ENCODE data around the gene SLC25A22. TPM values are rescaled to one million over a fixed set of nuclear protein-coding genes. Genes with fewer than 3 reads are reported as not detected.

SLC25A22 gene
- total and polyA plus RNA-seq, 2 donors (not counting 1 experiment from before 2014, with no cell fraction given) = 9.9 to 10.4 TPM

- H3K36me3 ChIP-seq (ENCODE audit: control insufficient read depth, insufficient read depth, low read length) = peaks cover 45% of the 10 kb centered on the region
- TF ChIP-seq CTCF (conservative IDR thresholded peaks at IDR 0.05 in 1 of 2, IDR thresholded peaks at IDR 0.05 in 1 of 2; ENCODE audit: low read depth in 1 of 2, low read length in 2 of 2) = no peak
- TF ChIP-seq EZH2 (IDR thresholded peaks at IDR 0.05; ENCODE audit: low read length, missing control alignments) = no peak
- H3K79me2 ChIP-seq (ENCODE audit: control insufficient read depth, insufficient read depth, low read length) = peaks cover 72% of the 10 kb centered on the region
- peaks cover 3% of the 10 kb centered on the region for H4K20me1 ChIP-seq (ENCODE audit: control insufficient read depth, extremely low read depth, insufficient read depth, low read length)
- no peak overlapping the region for H3K4me3 ChIP-seq (replicated peaks in 1 of 4; ENCODE audit: control extremely low read depth in 1 of 4, insufficient read depth in 1 of 4, low read depth in 3 of 4, low read length in 4 of 4)
- no peak overlapping the region for H2AFZ ChIP-seq (ENCODE audit: low read length)
- DNase-seq (ENCODE audit: low read depth in 2 of 2) = no peak
- H3K27me3 ChIP-seq (ENCODE audit: control insufficient read depth, insufficient read depth, low read length) = no peaks in the 10 kb centered on the region
- no peak overlapping the region for H3K9ac ChIP-seq (ENCODE audit: insufficient read depth, low read length)
- no peak overlapping the region for H3K27ac ChIP-seq (ENCODE audit: insufficient read depth, low read length)
- no peaks in the 10 kb centered on the region for H3K9me3 ChIP-seq (ENCODE audit: control insufficient read depth, insufficient read depth, low read depth, low read length)
- H3K4me2 ChIP-seq (ENCODE audit: extremely low read depth, insufficient read depth, low read length) = no peak overlapping the region
- H3K4me1 ChIP-seq (ENCODE audit: control insufficient read depth, extremely low read depth, insufficient read depth, low read length) = peaks cover 34% of the 10 kb centered on the region
These were observed 38.6 kb upstream of the SLC25A22 start for GRCh38 chr11:836700-837099.

GRCh38 chr11:836274-836673, 38.2 kb upstream of the SLC25A22 start:
- Histone ChIP-seq H4K20me1 (ENCODE audit: control insufficient read depth, extremely low read depth, insufficient read depth, low read length) (peaks cover 3% of the 10 kb centered on the region), H3K9ac (ENCODE audit: insufficient read depth, low read length) (no peak overlapping the region), H3K27me3 (ENCODE audit: control insufficient read depth, insufficient read depth, low read length) (no peaks in the 10 kb centered on the region), H3K9me3 (ENCODE audit: control insufficient read depth, insufficient read depth, low read depth, low read length) (no peaks in the 10 kb centered on the region), H3K36me3 (ENCODE audit: control insufficient read depth, insufficient read depth, low read length) (peaks cover 45% of the 10 kb centered on the region), H3K4me3 (replicated peaks in 1 of 4; ENCODE audit: control extremely low read depth in 1 of 4, insufficient read depth in 1 of 4, low read depth in 3 of 4, low read length in 4 of 4) (no peak overlapping the region), H3K79me2 (ENCODE audit: control insufficient read depth, insufficient read depth, low read length) (peaks cover 68% of the 10 kb centered on the region), H3K4me1 (ENCODE audit: control insufficient read depth, extremely low read depth, insufficient read depth, low read length) (peaks cover 38% of the 10 kb centered on the region), H3K27ac (ENCODE audit: insufficient read depth, low read length) (no peak overlapping the region), H2AFZ (ENCODE audit: low read length) (no peak overlapping the region), H3K4me2 (ENCODE audit: extremely low read depth, insufficient read depth, low read length) (no peak overlapping the region)
- TF ChIP-seq EZH2 (IDR thresholded peaks at IDR 0.05; ENCODE audit: low read length, missing control alignments) (no peak), CTCF (conservative IDR thresholded peaks at IDR 0.05 in 1 of 2, IDR thresholded peaks at IDR 0.05 in 1 of 2; ENCODE audit: low read depth in 1 of 2, low read length in 2 of 2) (no peak)
- DNase-seq (ENCODE audit: low read depth in 2 of 2) = no peak

- DNase-seq (ENCODE audit: low read depth in 2 of 2) = peak; percentile 64 to 83
- peak overlapping the region; percentile 88 for H3K27ac ChIP-seq (ENCODE audit: insufficient read depth, low read length)
- no peaks in the 10 kb centered on the region for H3K27me3 ChIP-seq (ENCODE audit: control insufficient read depth, insufficient read depth, low read length)
- no peaks in the 10 kb centered on the region for H4K20me1 ChIP-seq (ENCODE audit: control insufficient read depth, extremely low read depth, insufficient read depth, low read length)
- peak overlapping the region in 3 of 4 experiments; percentile 37 to 83 (median 80) for H3K4me3 ChIP-seq (replicated peaks in 1 of 4; ENCODE audit: control extremely low read depth in 1 of 4, insufficient read depth in 1 of 4, low read depth in 3 of 4, low read length in 4 of 4)
- H2AFZ ChIP-seq (ENCODE audit: low read length) = no peak overlapping the region
- peaks cover 33% of the 10 kb centered on the region for H3K36me3 ChIP-seq (ENCODE audit: control insufficient read depth, insufficient read depth, low read length)
- H3K4me2 ChIP-seq (ENCODE audit: extremely low read depth, insufficient read depth, low read length) = peak overlapping the region; percentile 87
- no peak for TF ChIP-seq EZH2 (IDR thresholded peaks at IDR 0.05; ENCODE audit: low read length, missing control alignments)
- no peak for TF ChIP-seq CTCF (conservative IDR thresholded peaks at IDR 0.05 in 1 of 2, IDR thresholded peaks at IDR 0.05 in 1 of 2; ENCODE audit: low read depth in 1 of 2, low read length in 2 of 2)
- H3K9me3 ChIP-seq (ENCODE audit: control insufficient read depth, insufficient read depth, low read depth, low read length) = no peaks in the 10 kb centered on the region
- peaks cover 33% of the 10 kb centered on the region for H3K4me1 ChIP-seq (ENCODE audit: control insufficient read depth, extremely low read depth, insufficient read depth, low read length)
- peak overlapping the region; percentile 53 for H3K9ac ChIP-seq (ENCODE audit: insufficient read depth, low read length)
- peaks cover 51% of the 10 kb centered on the region for H3K79me2 ChIP-seq (ENCODE audit: control insufficient read depth, insufficient read depth, low read length)
These were observed 36.6 kb upstream of the SLC25A22 start for GRCh38 chr11:834371-835316.
